ENCODE data around the gene CENPW. TPM values are rescaled to one million over a fixed set of nuclear protein-coding genes. Genes with fewer than 3 reads are reported as not detected.

CENPW gene
- 10 to 100 TPM; 65.8 to 66.5 TPM for total RNA-seq

GRCh38 chr6:126339796-126340609, at the start of gene CENPW:
CENPW (plus strand) TSS chr6:126340115; CDS start chr6:126340274, 159 bp downstream.
- Mint-ChIP-seq H3K36me3 (ENCODE audit: low read depth) (no peaks in the 10 kb centered on the region), H3K9me3 (no peaks in the 10 kb centered on the region), H3K4me3 (no peak within 1 kb of the TSS), H3K27me3 (no peaks in the 10 kb centered on the region), H3K4me1 (ENCODE audit: low read depth) (peaks cover 11% of the 10 kb centered on the region), H3K27ac (no peak within 1 kb of the TSS)
- ATAC-seq, result peak; percentile 95
- DNase-seq, result peak; percentile 99
- no peak for TF ChIP-seq CTCF (IDR thresholded peaks at IDR 0.05)
- intact Hi-C loops (cut with micrococcal nuclease), result no loop called here
- ChIA-PET POLR2A (interaction anchor here (0.7 kb wide), 1 partner anchor 49 kb away, joined by 3 read pairs; no protein-coding TSS in a partner anchor), CTCF (interaction anchor here (1.0 to 1.4 kb wide), 3 partner anchors 21 to 548 kb away, joined by 3 to 4 read pairs (median 3); no protein-coding TSS in a partner anchor)

- no peak overlapping the region for H3K4me3 Mint-ChIP-seq
- no peak for ATAC-seq
- intact Hi-C loops (cut with micrococcal nuclease), result no loop called here
- no peak overlapping the region for H3K27ac Mint-ChIP-seq
- CTCF ChIA-PET, result no interaction called here
- POLR2A ChIA-PET, result interaction anchor here (0.7 kb wide), 1 partner anchor 1091 kb away, joined by 3 read pairs; no protein-coding TSS in a partner anchor
- no peaks in the 10 kb centered on the region for H3K27me3 Mint-ChIP-seq
- no peak for TF ChIP-seq CTCF (IDR thresholded peaks at IDR 0.05)
- H3K4me1 Mint-ChIP-seq (ENCODE audit: low read depth), result no peaks in the 10 kb centered on the region
- no peaks in the 10 kb centered on the region for H3K9me3 Mint-ChIP-seq
- DNase-seq, result no peak
- no peaks in the 10 kb centered on the region for H3K36me3 Mint-ChIP-seq (ENCODE audit: low read depth)
Observed at GRCh38 chr6:126293891-126294524, 45.9 kb upstream of the CENPW start.

GRCh38 chr6:126300126-126300525, 39.8 kb upstream of the CENPW start:
- TF ChIP-seq CTCF (IDR thresholded peaks at IDR 0.05), result no peak
- no peak overlapping the region for H3K4me3 Mint-ChIP-seq
- POLR2A ChIA-PET, result no interaction called here
- CTCF ChIA-PET, result no interaction called here
- intact Hi-C loops (cut with micrococcal nuclease), result no loop called here
- ATAC-seq (no peak), DNase-seq (no peak)
- H3K4me1 Mint-ChIP-seq (ENCODE audit: low read depth), result peaks cover 5% of the 10 kb centered on the region
- no peaks in the 10 kb centered on the region for H3K9me3 Mint-ChIP-seq
- no peaks in the 10 kb centered on the region for H3K36me3 Mint-ChIP-seq (ENCODE audit: low read depth)
- H3K27ac Mint-ChIP-seq, result no peak overlapping the region
- peaks cover 2% of the 10 kb centered on the region for H3K27me3 Mint-ChIP-seq

- peaks cover 2% of the 10 kb centered on the region for H3K27me3 Mint-ChIP-seq
- intact Hi-C loops (cut with micrococcal nuclease), result no loop called here
Observed at GRCh38 chr6:126300735-126301134, 39.2 kb upstream of the CENPW start.

More at GRCh38 chr6:126300735-126301134, 39.2 kb upstream of the CENPW start:
- TF ChIP-seq CTCF (IDR thresholded peaks at IDR 0.05), result no peak
- H3K4me1 Mint-ChIP-seq (ENCODE audit: low read depth), result peaks cover 5% of the 10 kb centered on the region
- POLR2A ChIA-PET, result no interaction called here
- CTCF ChIA-PET, result no interaction called here
- no peak overlapping the region for H3K27ac Mint-ChIP-seq
- no peak overlapping the region for H3K4me3 Mint-ChIP-seq
- no peaks in the 10 kb centered on the region for H3K36me3 Mint-ChIP-seq (ENCODE audit: low read depth)
- DNase-seq (no peak), ATAC-seq (peak; percentile 42)
- H3K9me3 Mint-ChIP-seq, result no peaks in the 10 kb centered on the region
